GM12865 (cell line): ENCODE measurements around the gene CCDC178.
"Not testable (repeated sequence)": the region's sequence is repeated elsewhere in the genome, so short reads cannot be mapped to it uniquely, and the experiment has no call there.

Source experiments
- DNase-seq: peaks from one replicate; pipeline ENCODE4 v3.0.0; 2010; ENCODE audit warnings: low read depth
- H3K4me3 ChIP-seq: 2 replicates; pipeline ENCODE4 v1.5.1; 2011; ENCODE audit warnings: mild to moderate bottlenecking, low read depth, low read length, control low read depth
- TF ChIP-seq, protein P1 (sequence below): IDR thresholded peaks from 2 replicates; pipeline ENCODE4 v1.5.1; 2011; ENCODE audit warnings: low read length, control low read depth, low read depth, inconsistent platforms; ENCODE audit not compliant: insufficient read depth; ENCODE audit errors: missing control alignments

The CCDC178 gene

DNA sequence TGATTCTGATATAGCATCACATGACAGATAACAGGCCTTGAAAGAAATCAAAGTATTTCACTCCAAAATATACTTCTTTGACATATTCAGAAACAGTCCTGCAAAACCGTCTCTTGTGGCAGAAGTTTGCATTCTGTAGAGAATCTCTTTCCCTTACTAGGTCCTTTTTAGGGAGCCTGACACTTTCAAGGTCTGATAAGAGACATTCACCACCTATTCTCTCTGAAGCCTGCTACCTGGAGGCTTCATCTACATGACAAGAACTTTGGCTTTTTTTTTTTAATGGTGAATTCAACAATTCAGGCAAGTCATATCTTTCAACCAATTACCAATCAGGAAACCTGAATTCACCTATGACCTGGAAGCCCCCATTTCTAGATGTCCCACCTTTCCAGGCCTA is 83.8 kb downstream of the CCDC178 start:
- TF ChIP-seq, protein P1, sequence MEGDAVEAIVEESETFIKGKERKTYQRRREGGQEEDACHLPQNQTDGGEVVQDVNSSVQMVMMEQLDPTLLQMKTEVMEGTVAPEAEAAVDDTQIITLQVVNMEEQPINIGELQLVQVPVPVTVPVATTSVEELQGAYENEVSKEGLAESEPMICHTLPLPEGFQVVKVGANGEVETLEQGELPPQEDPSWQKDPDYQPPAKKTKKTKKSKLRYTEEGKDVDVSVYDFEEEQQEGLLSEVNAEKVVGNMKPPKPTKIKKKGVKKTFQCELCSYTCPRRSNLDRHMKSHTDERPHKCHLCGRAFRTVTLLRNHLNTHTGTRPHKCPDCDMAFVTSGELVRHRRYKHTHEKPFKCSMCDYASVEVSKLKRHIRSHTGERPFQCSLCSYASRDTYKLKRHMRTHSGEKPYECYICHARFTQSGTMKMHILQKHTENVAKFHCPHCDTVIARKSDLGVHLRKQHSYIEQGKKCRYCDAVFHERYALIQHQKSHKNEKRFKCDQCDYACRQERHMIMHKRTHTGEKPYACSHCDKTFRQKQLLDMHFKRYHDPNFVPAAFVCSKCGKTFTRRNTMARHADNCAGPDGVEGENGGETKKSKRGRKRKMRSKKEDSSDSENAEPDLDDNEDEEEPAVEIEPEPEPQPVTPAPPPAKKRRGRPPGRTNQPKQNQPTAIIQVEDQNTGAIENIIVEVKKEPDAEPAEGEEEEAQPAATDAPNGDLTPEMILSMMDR, result no peak
- DNase-seq, result no peak
- H3K4me3 ChIP-seq, result no peak overlapping the region

DNA sequence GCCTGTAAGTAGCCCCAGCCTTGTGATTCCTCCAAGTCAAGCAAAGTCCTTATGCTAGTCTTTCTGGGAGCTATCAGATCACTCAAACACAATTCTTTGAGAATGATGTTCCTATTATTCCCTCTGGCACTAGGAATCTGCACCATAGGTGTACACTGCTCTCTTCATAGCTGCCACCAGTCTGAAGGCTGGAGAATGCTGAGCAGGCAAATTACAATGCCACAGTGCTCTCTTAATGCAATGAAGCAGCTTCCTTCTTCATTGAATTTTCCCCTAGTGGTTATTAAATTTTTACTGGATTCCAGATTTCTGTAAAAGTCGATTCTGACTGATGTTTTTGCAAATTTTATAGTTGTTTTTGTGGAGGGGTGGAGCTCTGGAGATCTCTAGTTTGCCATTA is 84.8 kb downstream of the CCDC178 start:
- H3K4me3 ChIP-seq, result no peak overlapping the region
- TF ChIP-seq, protein P1, result no peak
- no peak for DNase-seq

DNA sequence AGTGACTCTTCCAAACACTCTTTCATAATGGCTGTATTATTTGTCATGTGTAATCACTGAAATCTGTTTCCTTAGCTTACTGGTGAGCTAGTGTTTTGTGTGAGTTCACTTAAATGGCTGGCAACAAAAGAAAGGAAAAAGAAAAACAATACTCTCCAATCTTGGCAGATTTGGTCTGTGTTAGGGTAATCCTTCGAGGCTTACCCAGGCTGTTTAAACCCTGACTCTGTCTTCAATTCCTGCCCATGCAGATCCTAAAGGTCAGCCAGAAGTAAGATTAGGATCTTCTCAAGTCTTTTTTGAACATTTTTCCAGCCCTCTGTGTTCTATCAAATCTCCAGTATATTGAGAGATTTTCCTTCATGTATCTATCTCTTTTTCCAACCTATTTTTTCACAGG is 85.3 kb downstream of the CCDC178 start:
- TF ChIP-seq, protein P1, result no peak
- DNase-seq, result no peak
- H3K4me3 ChIP-seq, result no peak overlapping the region

DNA sequence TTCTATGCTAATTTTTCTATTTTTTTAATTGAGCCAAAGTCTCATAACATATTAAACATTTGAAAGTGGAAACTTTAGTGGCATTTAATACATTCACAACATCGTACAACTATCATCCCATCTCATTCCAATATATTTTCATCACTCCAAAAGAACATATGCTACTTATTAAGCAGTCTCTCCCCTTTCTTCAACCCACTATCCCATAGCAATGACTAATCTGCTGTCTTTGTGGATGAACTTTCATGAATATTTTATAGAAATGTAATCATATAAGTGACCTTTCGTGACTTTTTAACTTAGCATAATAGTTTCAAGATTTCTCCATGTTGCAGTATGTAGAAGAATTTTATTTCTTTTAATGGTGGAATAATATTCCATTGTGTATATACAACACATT is 90.3 kb downstream of the CCDC178 start:
- H3K4me3 ChIP-seq, result no peak overlapping the region
- DNase-seq, result no peak
- TF ChIP-seq, protein P1, result no peak

DNA sequence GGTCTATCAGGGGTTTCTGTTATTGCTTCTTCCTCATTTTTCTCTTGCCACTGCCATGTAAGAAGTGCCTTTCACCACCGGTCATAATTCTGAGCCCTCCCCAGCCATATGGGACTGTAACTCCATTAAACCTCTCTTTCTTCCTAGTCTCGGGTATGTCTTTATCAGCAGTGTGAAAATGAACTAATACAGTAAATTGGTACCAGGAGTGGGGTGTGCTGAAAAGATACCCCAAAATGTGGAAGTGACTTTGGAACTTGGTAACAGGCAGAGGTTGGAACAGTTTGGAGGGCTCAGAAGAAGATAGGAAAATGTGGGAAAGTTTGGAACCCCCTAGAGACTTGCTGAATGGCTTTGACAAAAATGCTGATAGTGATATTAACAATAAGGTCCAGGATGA is 100.8 kb downstream of the CCDC178 start:
- not testable (repeated sequence) for H3K4me3 ChIP-seq

DNA sequence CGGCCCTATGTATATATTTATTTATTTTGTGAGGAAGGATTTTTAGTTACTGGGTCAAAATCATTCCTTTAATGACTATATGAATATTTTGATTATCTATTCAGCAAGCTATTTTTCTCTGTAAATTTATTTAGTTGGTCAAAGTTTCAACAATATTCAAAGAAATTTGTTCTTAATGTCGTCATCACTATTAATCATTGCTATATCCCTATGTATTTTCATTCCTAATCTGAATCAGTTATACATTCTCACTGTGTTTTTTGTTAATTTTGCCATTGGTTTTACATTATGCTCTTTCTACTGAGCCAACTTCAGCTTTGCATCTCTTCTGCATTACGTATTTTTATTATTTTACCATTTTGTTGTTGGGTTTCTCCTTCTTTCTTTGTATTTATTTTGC is 105.7 kb downstream of the CCDC178 start:
- no peak for DNase-seq
- TF ChIP-seq, protein P1, result no peak
- H3K4me3 ChIP-seq, result no peak overlapping the region

More for the DNA sequence above, 100.8 kb downstream of the CCDC178 start:
- DNase-seq, result not testable (repeated sequence)

DNA sequence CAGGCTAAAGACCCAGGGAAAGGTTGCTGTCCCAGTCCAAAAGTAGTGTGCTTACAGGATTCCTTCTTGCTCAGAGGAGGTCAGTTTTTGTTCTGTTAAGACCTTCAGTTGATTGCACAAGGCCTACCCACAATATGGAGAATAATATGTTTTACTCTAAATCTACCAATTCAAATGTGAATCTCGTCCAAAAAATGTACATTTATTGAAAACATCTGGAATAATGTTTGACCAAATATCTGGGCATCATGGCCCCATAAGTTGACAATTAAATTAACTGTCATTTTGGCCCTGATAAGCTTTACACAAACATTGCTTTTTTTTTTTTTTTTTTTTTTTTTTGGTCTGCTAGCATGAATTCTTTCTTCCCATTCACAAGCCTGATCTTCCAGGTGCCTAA is 109.8 kb downstream of the CCDC178 start:
- no peak for DNase-seq
- H3K4me3 ChIP-seq, result no peak overlapping the region
- TF ChIP-seq, protein P1, result no peak
